Activated CD4-positive, alpha-beta T cell treated with anti-CD3 and anti-CD28 coated beads, Interleukin-2, amount 10 ng/mL, durations not matched to agents 24 days and 14 days (primary cell): Measurements from ENCODE around the gene CPA1. TPM values are rescaled to one million over a fixed set of nuclear protein-coding genes. Genes with fewer than 3 reads are reported as not detected.

Experiments used
- DNase-seq: peaks from one replicate; pipeline ENCODE4 v3.0.0; 2022
- H3K27ac Mint-ChIP-seq: one replicate; pipeline ENCODE4 v1.8.0; 2022; ENCODE audit warnings: mild to moderate bottlenecking, mixed read lengths
- H3K27me3 Mint-ChIP-seq: one replicate; pipeline ENCODE4 v1.8.0; 2022; ENCODE audit warnings: mixed read lengths
- H3K36me3 Mint-ChIP-seq: one replicate; pipeline ENCODE4 v1.8.0; 2022; ENCODE audit warnings: low read depth, mild to moderate bottlenecking, mixed read lengths
- H3K4me1 Mint-ChIP-seq: one replicate; pipeline ENCODE4 v1.8.0; 2021; ENCODE audit warnings: mixed read lengths
- H3K4me3 Mint-ChIP-seq: one replicate; pipeline ENCODE4 v1.8.0; 2022; ENCODE audit warnings: mild to moderate bottlenecking, moderate library complexity, mixed read lengths
- H3K9me3 Mint-ChIP-seq: one replicate; pipeline ENCODE4 v1.8.0; 2021; ENCODE audit warnings: mixed read lengths
- intact Hi-C: fragments of 100-400 bp; cut with micrococcal nuclease; formaldehyde crosslinking; loops from one replicate; pipeline ENCODE4 v1.15.1; 2023
- total RNA-seq: library from RNA; stranded (reverse); gene quantifications from 2 replicates; pipeline ENCODE4 v1.2.3, GENCODE V29; 2022

The CPA1 gene
- total RNA-seq, 1 donor from 2014 or later = not detected

- Mint-ChIP-seq H3K27ac (no peak overlapping the region), H3K9me3 (no peaks in the 10 kb centered on the region), H3K4me1 (peaks cover 16% of the 10 kb centered on the region), H3K27me3 (no peaks in the 10 kb centered on the region), H3K4me3 (no peak overlapping the region), H3K36me3 (peaks cover 14% of the 10 kb centered on the region)
- intact Hi-C loops = no loop called here
- no peak for DNase-seq
Measured at GRCh38 chr7:130426564-130426963, 46.3 kb downstream of the CPA1 start.

GRCh38 chr7:130429019-130429418 is 48.7 kb downstream of the CPA1 start:
- H3K36me3 Mint-ChIP-seq = peaks cover 14% of the 10 kb centered on the region
- no peaks in the 10 kb centered on the region for H3K27me3 Mint-ChIP-seq
- no peak for DNase-seq
- intact Hi-C loops = no loop called here
- H3K9me3 Mint-ChIP-seq = no peaks in the 10 kb centered on the region
- H3K4me3 Mint-ChIP-seq = no peak overlapping the region
- H3K4me1 Mint-ChIP-seq = peaks cover 8% of the 10 kb centered on the region
- H3K27ac Mint-ChIP-seq = no peak overlapping the region

DNA sequence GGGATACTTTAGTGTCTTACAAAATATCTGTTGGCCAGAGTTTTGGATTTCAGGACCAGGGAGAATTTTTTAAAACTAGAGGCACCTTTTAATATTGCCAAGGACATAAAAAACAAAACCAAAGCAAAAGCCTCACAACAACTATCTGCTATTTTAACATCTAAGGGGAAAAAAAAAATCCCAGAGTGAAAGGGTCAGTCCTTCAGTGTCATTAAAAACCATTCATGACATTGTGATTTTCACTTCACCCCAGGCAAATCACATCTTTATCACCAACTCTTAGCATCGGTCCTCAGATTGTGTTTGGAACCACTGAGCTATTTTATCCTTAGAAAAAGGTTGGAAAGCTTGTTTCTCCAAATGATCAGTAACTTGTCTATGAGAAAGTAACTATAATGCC is 49.8 kb downstream of the CPA1 start:
- H3K4me1 Mint-ChIP-seq = peaks cover 16% of the 10 kb centered on the region
- no peak overlapping the region for H3K27ac Mint-ChIP-seq
- H3K9me3 Mint-ChIP-seq = no peaks in the 10 kb centered on the region
- H3K4me3 Mint-ChIP-seq = no peak overlapping the region
- H3K36me3 Mint-ChIP-seq = peaks cover 14% of the 10 kb centered on the region
- H3K27me3 Mint-ChIP-seq = no peaks in the 10 kb centered on the region
- DNase-seq = no peak
- intact Hi-C loops = no loop called here

DNA sequence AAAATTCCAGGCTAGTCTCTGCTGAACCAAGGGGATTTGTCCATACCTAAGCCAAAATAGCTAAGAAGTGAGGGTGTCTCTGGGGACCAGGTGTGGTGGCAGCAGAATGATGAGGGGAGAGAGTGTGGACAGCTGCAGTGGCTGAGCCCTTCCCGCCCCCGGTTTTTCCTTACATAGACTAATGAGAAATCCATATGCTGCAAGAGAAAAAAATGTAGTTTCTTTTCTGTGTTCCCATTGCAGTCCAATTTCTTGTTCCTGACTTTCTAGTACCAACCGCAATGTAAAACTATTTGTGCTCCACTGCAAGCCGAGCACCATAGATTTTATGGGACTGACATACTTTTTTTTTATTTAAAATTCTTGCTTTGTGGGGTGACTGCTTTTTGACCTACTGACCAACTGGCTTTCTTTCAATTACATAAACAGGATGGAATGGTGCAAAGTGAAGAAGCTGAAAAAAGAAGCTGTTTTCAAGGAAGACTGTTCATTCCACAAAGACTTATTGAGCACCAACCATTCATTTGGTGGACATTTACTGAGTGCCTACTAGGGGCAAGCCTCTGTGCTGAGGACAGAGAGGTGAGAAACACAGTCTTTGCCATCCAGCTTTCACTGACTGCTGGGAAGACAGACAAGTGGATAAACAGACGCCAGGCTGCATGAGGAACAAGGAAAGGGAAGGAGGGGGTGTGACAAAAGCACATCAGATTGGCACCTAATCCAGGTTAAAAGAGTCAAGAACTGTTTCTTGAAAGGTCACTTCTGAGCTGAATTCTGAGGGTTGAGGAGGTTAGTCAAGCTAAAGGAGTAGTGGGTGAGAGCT is 50.8 kb downstream of the CPA1 start:
- H3K9me3 Mint-ChIP-seq = no peaks in the 10 kb centered on the region
- no peak overlapping the region for H3K4me3 Mint-ChIP-seq
- intact Hi-C loops = no loop called here
- H3K27me3 Mint-ChIP-seq = no peaks in the 10 kb centered on the region
- no peak for DNase-seq
- no peak overlapping the region for H3K27ac Mint-ChIP-seq
- peaks cover 11% of the 10 kb centered on the region for H3K36me3 Mint-ChIP-seq
- H3K4me1 Mint-ChIP-seq = peaks cover 15% of the 10 kb centered on the region

DNA sequence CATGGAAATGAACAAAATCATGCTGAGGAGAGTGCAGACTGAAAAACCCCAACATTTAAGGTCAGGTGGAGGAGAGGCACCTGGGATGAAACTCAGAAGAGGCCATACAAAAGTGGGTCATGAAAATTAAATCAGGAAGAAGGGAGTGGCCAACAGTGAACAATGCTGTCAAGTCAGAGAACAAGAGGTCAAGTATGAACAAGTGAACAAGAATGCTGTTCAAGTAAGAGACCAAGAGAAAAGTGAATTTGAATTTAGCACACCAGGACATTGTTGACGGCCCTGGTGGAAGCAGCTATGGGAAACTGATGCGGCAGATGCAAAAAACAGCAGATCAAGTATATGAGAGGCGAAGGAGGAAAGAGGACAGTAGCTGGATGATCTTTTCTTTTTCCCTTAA is 52.6 kb downstream of the CPA1 start:
- no peak for DNase-seq
- Mint-ChIP-seq H3K4me3 (no peak overlapping the region), H3K27me3 (no peaks in the 10 kb centered on the region), H3K27ac (no peak overlapping the region), H3K9me3 (peaks cover under 1% of the 10 kb centered on the region), H3K36me3 (peaks cover 8% of the 10 kb centered on the region), H3K4me1 (peaks cover 14% of the 10 kb centered on the region)
- intact Hi-C loops = no loop called here

- Mint-ChIP-seq H3K27me3 (no peaks in the 10 kb centered on the region), H3K9me3 (peaks cover 3% of the 10 kb centered on the region), H3K4me3 (no peak overlapping the region), H3K4me1 (peaks cover 16% of the 10 kb centered on the region), H3K27ac (no peak overlapping the region), H3K36me3 (peaks cover 9% of the 10 kb centered on the region)
- no peak for DNase-seq
- intact Hi-C loops = no loop called here
Measured at GRCh38 chr7:130433301-130433700, 53.0 kb downstream of the CPA1 start.

- intact Hi-C loops = no loop called here
- Mint-ChIP-seq H3K9me3 (peaks cover 3% of the 10 kb centered on the region), H3K27ac (no peak overlapping the region), H3K4me1 (peaks cover 24% of the 10 kb centered on the region), H3K4me3 (no peak overlapping the region), H3K36me3 (peaks cover 7% of the 10 kb centered on the region), H3K27me3 (no peaks in the 10 kb centered on the region)
- DNase-seq = no peak
Measured at GRCh38 chr7:130435311-130435854, 55.1 kb downstream of the CPA1 start.

DNA sequence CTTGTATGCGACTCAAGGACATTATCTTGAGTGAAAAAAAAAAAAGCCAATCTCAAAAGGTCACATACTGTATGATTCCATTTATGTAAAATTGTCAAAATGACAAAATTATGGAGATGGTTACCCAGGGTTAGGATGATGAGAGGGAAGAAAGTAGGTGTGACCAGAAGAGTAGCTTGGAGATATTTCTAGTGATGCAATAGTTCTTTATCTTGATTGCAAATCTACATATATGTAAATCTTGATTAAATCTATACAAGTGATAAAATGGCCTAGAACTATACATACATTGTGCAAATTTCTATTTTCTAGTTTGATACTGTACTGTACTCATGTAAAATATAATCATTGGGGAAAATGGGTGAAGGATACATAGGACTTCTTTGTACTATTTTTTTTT is 56.0 kb downstream of the CPA1 start:
- intact Hi-C loops = no loop called here
- H3K36me3 Mint-ChIP-seq = peaks cover 9% of the 10 kb centered on the region

More for the DNA sequence above, 56.0 kb downstream of the CPA1 start:
- peaks cover 3% of the 10 kb centered on the region for H3K9me3 Mint-ChIP-seq
- no peaks in the 10 kb centered on the region for H3K27me3 Mint-ChIP-seq
- DNase-seq = no peak
- no peak overlapping the region for H3K27ac Mint-ChIP-seq
- H3K4me1 Mint-ChIP-seq = peaks cover 29% of the 10 kb centered on the region
- no peak overlapping the region for H3K4me3 Mint-ChIP-seq

Other genes starting within 250 kb of the CPA1 start
- gene TMEM209, start 175.1 kb upstream of the CPA1 start, total RNA-seq = 48.2 and 52.9 TPM in 2 replicates
- not detected in 2 replicates for gene SSMEM1, start 172.6 kb upstream of the CPA1 start, total RNA-seq
- 0.14 TPM in 2 replicates for gene CPA2, start 113.6 kb upstream of the CPA1 start, total RNA-seq
- not detected in 2 replicates for gene CPA4, start 87.3 kb upstream of the CPA1 start, total RNA-seq
- gene CPA5, start 35.7 kb upstream of the CPA1 start, total RNA-seq = 0.47 and 0.93 TPM in 2 replicates
- 14.3 and 16.7 TPM in 2 replicates for gene CEP41, start 60.5 kb downstream of the CPA1 start, total RNA-seq
- gene MEST, start 111.6 kb downstream of the CPA1 start, total RNA-seq = 4.1 and 5.8 TPM in 2 replicates